Articular chondrocyte of knee joint (primary cell): Measurements from ENCODE around the gene TMEM181. TPM values are rescaled to one million over a fixed set of nuclear protein-coding genes. Genes with fewer than 3 reads are reported as not detected.

Experiments
- small RNA-seq: library from RNA; depleted of rRNA; stranded (forward); fragments of <200 nt; gene quantifications from one replicate; pipeline ENCODE3, GENCODE V24; 2012
- total RNA-seq: library from RNA; depleted of rRNA; stranded (reverse); fragments of >200 nt; gene quantifications from 2 replicates; pipeline ENCODE4 v1.2.3, GENCODE V29; 2012

Gene TMEM181
- total RNA-seq, result 39.6 and 45.3 TPM in 2 replicates

GRCh38 chr6:158559895-158560835, at the start of gene TMEM181:
Gene TMEM181, plus strand, starts transcription at chr6:158560091. Its CDS starts 134 bp downstream, at chr6:158560225.

GRCh38 chr6:158644231-158645063, 84.6 kb downstream of the TMEM181 start, which contains the start of gene DYNLT1:
Gene DYNLT1, minus strand, starts transcription at chr6:158644743. Its CDS starts 35 bp downstream, at chr6:158644708.

DNA sequence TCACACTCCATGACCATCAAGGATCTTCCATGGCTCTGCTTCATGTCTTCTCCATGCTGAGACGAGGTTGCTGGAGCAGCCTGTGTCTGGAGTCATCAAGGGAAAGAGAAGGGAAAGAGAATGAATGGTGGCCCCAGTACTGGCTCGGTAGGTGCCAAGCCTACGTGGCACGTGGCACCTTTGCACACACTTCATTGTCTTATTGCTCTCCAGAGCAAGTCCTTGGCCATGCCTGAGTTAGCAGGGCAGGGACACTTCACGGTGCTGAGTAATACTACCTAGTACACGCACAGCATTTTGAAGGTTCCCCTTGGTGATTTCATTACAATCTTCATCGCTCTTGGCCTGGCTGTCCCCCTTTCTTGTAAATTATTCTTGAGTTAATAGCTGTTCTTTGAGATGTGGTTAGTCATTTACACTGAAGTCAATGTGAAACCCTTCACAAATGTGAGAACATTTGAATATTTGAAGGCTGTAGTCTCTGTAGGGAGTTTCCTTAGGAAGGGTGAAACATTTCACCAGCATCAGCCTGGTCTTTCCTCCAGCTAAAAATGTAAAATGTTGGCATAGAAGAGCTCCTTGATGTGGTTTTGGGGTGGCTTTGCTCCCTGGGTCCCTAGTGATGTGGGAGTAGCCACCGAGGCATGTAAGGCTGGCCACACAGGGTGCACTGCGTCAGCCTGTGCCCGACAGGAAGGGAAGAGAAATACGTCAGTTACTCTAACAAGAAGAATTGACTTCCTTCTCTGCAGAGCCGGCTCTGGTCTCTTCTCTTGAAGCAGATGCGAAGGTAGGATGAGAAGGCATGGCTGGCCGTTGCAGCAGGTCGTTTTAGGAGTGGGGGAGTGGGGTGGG, 89.6 kb downstream of the TMEM181 start, which contains the start of gene SYTL3:
TSS of gene SYTL3 (plus strand) at position 766 of the 855 bp plus-strand sequence. CDS start 13,215 bp downstream, outside the sequence.

Small RNA genes within 50 kb of the gene (small RNA-seq; reads per million reads assigned to genes)
- gene MIR7161, result not detected

Other genes starting within 250 kb of the TMEM181 start
- 160 and 165 TPM in 2 replicates for gene TULP4, start 247.6 kb upstream of the TMEM181 start, total RNA-seq
- gene DYNLT1, start 84.7 kb downstream of the TMEM181 start, total RNA-seq, result 89.8 and 94.6 TPM in 2 replicates
- 1.9 and 2.2 TPM in 2 replicates for gene SYTL3, start 90.0 kb downstream of the TMEM181 start, total RNA-seq